GM12872 (cell line): ENCODE measurements around the gene INPP5E.
A peak's percentile ranks its signal among the peaks of the same experiment; 100 is the strongest.

ENCODE experiments used
- TF ChIP-seq, protein P1 (sequence below): IDR thresholded peaks from 3 replicates; pipeline ENCODE4 v1.5.1; 2011; ENCODE audit warnings: low read depth, mild to moderate bottlenecking, low read length, moderate library complexity; ENCODE audit not compliant: insufficient read depth

Gene INPP5E

DNA sequence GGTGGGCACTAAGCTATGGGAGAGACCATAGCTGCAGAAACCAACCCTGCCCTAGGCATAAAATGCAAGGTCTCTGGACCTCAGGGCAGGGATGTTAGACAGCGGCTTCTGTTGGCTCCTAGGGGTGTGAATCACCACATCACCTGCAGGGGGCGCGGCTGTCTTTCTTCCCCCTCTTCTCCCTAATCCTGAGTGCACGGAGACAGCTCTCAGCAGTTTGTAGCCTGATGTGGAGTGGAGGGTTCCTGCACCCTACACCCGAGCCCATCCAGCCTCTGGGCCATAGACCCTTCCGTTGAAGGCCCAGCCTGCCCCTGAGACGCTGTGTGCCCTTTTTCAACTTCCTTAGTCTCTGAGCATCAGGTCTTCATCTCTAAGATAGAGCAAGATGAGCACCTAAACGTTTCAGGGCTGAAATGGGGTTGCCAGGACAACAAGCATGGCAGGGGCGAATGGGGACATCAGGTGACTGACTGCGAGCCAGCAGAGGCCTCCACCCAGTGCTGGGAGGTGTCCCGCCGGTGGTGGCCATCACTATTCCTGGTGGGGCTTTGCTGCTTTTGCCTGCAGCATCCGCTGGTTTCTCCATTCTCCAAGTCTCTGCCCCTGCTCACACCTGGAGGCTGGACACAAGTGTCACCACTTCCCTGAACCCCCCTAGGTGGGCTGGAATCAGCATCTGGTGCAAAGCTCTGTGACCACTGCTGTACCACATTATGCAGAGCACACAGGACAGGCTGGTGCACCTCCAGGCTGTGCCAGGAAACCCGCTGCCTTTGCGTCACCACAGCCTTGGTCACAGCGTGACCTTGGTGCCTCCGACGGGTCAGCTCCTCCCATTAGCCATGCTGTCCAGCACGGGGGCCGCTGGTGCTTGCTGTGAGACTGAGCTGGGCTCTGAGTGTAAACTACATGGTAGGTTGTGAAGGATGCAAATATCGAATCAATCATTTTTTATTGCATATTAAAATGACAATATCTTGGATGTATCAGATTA is 45.7 kb upstream of the INPP5E start:
- TF ChIP-seq, protein P1, sequence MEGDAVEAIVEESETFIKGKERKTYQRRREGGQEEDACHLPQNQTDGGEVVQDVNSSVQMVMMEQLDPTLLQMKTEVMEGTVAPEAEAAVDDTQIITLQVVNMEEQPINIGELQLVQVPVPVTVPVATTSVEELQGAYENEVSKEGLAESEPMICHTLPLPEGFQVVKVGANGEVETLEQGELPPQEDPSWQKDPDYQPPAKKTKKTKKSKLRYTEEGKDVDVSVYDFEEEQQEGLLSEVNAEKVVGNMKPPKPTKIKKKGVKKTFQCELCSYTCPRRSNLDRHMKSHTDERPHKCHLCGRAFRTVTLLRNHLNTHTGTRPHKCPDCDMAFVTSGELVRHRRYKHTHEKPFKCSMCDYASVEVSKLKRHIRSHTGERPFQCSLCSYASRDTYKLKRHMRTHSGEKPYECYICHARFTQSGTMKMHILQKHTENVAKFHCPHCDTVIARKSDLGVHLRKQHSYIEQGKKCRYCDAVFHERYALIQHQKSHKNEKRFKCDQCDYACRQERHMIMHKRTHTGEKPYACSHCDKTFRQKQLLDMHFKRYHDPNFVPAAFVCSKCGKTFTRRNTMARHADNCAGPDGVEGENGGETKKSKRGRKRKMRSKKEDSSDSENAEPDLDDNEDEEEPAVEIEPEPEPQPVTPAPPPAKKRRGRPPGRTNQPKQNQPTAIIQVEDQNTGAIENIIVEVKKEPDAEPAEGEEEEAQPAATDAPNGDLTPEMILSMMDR: peak; percentile 94

- TF ChIP-seq, protein P1: no peak
Observed at GRCh38 chr9:136484153-136485048, 44.8 kb upstream of the INPP5E start.

DNA sequence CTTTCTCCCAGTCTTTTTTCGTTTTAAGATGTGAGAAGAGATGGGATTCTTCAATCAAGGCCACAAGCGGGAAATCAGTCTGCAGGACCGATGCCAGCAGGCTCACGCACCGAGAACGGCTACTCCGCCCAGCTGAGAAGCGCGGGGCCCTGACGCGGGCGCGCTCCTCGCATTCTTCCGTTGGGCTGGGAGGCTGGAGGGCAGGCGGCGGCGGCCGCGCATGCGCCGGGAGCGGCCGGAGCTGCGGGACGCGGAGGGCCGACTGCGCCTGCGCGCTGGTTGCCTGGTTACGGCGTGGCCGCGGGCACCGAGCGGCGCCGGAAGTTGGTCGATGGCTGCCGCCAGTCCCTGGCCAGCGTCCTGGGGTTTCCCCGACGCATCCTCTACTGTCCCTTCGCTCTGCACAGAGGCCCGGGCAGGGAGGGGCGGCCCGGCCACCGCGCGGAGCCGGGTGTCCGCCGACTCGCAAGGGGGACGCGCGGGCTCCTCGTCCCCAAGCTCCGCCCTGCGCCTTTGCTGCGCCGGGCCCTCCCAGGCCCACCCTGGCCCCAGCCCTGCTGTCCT is 44.0 kb upstream of the INPP5E start:
- TF ChIP-seq, protein P1: no peak

DNA sequence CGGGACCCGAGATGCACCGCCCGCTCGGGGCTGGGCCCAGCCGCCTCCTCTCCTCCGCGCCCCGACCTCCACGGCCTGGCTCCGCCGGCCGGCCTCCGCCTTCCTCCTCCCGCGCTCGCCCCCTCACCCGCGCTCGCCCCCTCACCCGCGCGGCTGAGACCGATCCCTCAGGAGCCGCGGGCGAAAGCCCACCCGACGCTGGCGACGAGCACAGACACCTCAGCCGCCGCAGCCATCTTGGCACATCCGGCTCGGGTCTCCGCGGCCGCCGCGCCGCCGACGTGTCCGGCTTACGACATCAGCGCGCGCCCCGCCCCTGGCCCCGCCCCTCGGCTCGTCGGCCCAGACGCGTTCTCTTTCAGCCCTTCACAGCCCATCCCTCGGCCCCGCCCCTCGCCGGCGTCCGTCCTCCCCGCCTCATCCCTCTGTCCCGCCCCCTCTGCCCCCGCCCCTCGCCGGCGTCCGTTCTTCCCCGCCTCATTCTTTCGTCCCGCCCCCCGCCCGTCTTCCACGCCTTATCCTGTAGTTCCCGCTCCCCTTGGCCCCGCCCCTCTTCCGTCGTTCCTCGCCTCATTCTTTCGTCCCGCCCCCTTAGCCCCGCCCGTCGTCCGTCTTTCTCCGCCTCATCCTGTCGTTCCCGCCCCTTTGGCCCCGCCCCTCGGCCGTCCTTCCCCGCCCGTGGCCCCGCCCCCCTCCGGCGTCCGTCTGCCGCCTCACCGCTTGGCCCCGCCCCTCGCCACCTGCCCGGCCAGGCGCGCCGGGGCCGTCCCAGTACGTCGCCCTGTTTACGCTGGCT is 43.3 kb upstream of the INPP5E start, which contains the start of gene SEC16A:
TSS of gene SEC16A (minus strand) at position 248 of the 796 bp plus-strand sequence. CDS start 5,425 bp downstream, outside the sequence.
- TF ChIP-seq, protein P1: no peak

- TF ChIP-seq, protein P1: no peak
Observed at GRCh38 chr9:136482046-136482792, 42.6 kb upstream of the INPP5E start.

DNA sequence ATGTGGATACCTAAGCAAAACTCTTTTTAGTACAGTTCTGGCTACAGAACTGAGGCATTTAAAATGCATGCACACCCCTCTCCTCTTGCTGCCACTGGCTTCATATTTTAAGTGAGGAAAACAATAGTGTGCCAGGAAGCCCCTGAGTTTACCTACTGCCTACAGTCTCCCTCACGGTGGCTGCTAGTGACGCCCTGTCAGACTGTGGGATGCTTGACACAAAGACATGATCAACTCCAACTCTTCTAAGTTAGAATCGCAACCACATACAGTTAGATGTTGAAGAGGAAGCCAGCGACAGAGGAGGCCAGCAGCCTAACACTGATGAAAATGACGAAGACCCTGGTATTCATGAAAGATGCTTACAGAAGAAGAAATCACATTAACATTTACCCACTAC is 41.9 kb upstream of the INPP5E start:
- TF ChIP-seq, protein P1: no peak
